ENCODE results near the gene GPX8.
A peak's percentile ranks its signal among the peaks of the same experiment; 100 is the strongest.

GPX8 gene

DNA sequence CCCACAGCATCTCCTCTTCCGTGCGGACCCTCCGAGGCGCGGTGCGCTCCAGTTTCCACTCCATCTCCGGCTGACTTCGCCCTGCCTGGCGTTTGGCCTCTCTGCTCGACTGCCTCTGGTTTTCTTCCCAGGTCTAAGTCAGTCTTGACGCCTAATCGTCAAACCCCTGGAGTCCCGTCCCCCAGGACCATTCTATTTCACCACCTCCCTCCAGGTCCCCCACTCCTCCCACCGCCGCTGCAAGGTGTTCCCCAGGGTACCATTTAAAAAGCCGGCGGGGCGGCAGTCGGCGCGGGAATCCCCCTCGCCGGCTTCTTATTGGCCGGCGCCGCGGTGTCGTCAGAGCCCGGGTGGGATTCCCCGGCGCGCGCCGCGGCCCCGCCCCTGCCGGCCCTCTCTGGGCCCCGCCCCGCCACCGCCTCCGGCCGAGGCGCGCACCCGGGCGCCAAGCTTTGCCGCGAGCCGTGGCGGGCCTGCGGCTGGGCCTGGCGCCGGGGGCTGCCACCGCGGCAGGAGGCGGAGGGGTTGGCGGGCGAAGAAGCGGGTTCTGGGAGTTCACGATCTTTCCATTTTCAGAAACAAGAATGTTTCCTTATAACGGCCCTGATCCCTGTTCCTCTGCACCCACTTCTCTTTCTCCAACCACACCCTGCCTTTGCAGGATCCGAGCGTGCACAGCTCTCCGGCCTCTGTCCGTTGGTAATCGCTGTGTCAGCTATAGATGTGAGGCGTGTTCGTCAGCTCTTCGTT, 13.1 kb downstream of the GPX8 start, which contains the start of gene CDC20B:
Gene CDC20B (minus strand): TSS at position 241 of the 750 bp plus-strand sequence. CDS start 177 bp downstream, at position 64.
- DNase-seq, result peak; percentile 71

DNA sequence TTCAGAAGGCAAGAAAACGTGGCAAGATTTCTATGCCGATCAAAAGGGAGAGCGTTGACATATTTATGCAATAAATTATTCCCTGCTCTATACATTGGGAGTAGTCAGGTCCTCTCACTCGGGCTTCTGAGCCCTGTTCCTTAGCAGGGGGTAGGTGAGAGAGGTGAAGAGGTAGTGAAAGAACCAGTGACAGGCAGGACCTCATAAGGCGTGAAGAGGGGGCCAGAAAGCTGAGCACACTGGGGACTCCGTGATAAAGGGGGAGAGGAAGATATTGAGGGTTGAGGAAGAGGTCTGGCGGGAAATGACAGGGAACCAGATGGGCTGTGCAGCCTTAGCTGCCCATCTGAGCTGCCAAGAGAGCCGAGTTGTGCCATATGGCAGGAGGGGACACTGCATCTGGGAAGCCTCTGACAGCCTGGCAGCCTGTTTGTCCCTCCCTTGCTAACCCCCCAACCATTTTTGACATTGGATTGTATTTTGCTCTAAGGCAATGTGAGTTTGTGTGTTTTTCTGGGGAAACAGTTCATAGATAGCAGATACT, 13.8 kb downstream of the GPX8 start:
- no peak for DNase-seq

DNA sequence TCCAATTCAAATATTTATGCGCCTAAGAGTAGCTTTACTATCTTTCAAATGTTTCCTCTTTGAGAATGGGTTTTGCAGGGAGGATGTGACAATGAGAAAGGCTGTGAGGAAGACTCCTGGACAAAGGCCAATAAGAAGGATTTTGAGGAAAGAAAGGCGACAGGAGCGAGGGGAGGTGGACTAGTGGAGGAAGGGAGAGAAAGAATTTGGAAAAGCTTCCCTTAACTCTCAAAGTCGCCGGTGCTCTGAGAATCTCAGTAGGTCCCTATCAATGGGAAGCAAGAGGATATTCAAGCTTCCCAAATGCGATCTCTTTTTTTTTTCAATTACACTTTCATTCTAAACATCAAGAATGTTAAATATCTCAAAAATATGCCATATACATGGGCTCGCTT, 15.8 kb downstream of the GPX8 start:
- DNase-seq, result no peak

DNA sequence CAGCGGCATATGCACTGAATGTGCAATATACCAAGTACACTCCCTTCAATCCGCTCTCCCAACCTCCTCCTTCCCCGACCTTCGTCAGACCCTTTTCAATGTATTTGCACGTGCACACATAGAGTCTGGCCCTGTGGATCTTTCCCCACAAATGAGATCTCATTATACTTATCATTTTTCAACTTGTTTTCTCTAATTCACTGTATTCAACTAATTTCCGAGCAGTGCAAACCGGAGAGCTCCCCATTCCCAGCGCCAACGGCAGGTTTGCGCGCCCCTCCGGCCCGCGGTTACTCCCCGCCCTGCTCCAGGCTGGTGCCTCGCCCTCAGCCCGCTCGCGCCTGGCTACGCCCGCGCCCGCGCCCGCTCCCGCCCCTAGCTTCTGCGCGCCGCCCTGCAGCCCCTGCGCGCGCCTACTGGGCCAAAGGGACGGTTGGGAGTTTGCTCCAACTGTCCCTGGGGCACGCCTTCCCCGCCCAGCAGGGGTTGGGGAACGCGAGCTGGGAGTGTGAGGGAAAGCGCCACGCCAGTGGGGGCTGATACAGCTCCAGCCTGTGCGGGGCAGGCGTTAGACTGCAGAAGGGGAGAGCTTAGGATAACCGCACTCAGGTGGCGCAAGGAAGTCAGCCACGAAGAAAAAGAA, 16.3 kb downstream of the GPX8 start:
- no peak for DNase-seq

DNA sequence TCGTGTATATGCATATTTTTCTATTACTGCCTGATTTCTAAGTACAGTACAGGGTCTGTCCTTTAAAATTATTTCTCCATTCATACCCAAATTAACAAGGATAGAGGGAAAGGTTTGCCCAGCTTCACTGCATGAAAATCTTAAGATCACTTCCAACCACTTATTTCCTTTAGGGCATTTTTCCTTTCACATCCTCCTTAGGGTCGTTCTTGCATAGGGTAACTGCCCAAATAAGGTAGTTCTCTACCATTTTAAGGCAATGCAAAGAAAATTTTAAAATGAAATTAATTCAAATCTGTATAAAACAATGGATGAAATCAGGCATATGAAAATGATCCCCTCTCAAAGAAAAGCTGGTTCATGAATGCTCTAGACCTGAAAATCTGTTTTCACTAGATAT, 17.1 kb downstream of the GPX8 start:
- DNase-seq, result no peak

DNA sequence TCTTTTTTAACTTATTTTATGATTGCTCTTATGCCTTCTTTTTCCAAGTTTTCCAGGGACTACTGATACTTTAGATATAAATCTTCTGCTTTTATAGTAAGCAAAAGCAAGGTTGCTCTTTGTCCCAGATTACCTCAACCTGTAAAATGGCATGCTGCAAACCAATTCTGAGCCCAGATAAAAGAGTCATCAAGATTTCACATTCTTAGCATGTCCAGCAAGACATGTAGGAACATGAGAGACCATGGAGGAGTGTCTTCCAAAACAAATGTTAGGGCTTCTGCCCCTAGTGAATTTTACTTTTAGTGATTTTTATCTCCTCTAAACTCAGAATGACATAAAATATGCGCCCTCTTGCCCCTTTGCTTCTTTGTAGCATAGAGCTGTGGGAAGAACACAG, 20.0 kb downstream of the GPX8 start:
- no peak for DNase-seq

DNA sequence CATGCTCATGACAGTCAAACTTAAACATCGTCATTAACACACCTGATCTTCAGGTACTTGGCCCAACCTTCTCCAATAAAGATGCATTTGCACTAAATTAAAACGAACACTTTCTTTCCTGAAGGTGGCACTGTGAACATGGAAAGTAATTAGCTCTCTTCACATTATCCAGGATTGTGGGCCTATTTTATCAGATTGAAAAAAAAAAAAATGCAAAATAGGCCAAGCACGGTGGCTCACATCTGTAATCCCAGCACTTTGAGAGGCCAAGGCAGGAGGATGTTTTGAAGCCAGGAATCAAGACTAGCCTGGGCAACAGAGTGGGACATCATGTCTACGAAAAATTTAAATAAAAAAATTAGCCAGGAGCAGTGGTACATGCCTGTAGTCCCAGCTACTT, 27.4 kb downstream of the GPX8 start:
- DNase-seq, result no peak

DNA sequence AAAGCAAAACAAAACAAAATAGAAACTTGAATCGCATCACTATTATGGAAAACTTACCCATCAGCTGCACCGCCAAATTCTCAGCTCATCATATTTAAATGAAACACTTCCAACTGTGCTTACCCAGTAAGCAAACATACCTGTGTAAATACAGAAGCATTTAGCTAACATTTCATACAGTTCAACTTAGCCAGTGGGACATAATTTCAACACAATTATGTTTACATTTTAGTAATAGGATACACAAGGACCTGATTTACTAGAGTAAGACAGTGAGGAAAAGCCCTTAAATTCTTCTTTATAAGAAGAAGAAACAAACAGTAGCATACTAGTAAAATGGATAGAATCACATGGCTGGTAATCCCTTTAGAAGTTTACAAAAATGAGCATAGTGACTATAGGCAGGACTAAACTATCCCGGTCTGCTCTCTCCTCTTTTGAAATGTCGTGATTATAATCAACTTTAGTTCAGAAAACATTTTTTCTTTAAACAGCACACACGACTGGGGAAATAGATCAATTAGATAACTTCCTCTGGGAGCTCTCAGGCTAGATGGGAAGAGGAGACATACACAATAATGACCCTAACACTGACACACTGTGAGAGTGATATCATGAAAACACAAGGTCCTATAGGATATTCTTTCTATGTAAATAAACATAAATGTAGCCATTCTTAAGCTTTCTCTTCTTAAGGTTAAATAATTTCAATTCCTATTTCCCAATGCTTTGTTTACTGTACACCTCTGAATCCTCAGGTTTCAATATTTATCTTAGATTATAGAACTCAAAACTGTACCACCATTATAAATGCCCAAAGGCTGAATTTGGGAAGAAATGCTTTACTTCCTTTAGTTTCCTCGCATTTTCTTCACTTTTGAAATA, 28.9 kb downstream of the GPX8 start:
- DNase-seq, result no peak

DNA sequence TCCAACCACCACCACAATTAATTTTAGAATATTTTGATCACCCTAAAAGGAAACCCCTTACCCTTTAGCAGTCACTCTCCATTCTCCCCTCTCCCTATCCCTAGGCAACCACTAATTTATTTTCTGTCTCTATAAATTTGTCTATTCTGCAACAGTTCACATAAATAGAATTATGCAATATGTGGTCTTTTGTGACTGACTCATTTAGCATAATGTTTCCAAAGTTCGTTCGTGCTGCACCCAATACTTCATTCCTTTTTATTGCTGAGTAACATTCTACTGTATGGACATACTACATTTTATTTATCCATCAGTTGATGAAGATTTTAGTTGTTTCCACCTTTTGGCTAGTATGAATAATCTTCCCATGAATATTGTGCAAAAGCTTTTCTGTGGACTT, 31.2 kb downstream of the GPX8 start:
- no peak for DNase-seq

DNA sequence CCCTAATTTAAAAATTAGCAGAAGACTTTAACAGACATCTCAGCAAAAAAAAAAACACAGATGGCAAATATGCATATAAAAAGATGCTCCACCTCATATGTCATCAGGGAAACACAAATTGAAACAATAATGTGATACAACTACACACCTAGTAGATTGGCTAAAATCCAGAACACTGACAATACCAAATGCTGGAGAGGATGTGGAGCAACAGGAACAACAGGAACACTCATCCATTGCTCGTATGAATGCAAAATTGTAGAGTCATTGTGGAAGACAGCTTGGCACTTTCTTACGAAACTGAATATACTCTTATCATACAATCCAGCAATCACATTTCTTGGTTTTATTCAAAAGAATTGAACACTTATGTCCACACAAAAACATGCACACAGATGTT, 45.0 kb downstream of the GPX8 start:
- no peak for DNase-seq

DNA sequence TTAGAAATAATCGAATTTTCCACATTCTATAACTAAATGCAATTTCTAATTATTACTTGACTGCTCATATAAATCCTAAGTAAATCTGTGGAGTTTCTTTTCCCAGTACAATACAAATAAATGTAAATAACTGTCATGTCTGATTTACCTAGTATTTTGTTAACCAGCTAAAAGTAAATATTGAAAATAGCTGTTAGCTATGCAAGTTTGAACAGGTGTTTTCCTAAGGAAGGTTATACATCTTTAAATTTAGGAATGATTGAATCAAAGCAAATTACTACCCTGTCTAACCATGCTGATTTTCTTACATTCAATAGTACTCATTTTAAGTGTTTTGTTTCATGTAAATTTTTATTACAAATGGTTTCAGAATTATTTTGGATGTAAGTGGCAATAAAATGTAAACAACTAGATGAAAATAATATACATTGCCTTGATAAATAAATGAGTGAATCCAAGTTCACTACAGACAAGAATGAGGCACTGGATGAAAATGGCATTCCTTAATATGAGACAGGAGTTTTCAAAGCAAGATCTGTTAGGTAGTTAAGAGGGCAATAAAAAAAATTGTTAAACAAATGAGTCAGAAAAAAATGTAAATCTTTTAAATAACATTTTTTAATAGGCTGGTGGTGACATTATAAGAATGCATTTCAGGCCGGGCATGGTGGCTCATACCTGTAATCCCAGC, 51.4 kb downstream of the GPX8 start:
- DNase-seq, result no peak

All from T-helper 9 cell (primary cell).